Measurements from ENCODE around the gene OSBPL8.

OSBPL8 gene

DNA sequence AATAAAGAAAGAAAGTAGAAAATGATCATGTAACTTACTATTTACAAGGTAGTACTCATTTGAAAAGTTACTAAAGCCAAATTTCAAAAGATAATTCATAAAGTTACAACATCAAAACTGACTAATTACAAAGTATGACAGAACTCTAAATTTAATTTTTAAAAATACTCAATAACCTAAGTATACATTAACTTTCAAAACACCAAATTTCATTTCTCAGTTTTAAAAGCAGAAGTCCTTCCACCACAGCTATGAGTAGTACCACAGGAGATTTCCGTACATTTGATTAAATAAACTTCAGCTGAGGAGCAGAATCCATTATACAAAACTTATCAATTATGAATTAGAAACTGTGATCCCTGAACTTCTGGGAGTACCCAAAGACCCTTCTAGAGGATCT lies 110.6 kb downstream of the OSBPL8 start:
- DNase-seq (ENCODE audit: low spot score): no peak
- in situ Hi-C loops (cut with MboI; ENCODE audit: low sequenced_read_pairs, unreplicated experiment): no loop called here
- TF ChIP-seq, protein P1, sequence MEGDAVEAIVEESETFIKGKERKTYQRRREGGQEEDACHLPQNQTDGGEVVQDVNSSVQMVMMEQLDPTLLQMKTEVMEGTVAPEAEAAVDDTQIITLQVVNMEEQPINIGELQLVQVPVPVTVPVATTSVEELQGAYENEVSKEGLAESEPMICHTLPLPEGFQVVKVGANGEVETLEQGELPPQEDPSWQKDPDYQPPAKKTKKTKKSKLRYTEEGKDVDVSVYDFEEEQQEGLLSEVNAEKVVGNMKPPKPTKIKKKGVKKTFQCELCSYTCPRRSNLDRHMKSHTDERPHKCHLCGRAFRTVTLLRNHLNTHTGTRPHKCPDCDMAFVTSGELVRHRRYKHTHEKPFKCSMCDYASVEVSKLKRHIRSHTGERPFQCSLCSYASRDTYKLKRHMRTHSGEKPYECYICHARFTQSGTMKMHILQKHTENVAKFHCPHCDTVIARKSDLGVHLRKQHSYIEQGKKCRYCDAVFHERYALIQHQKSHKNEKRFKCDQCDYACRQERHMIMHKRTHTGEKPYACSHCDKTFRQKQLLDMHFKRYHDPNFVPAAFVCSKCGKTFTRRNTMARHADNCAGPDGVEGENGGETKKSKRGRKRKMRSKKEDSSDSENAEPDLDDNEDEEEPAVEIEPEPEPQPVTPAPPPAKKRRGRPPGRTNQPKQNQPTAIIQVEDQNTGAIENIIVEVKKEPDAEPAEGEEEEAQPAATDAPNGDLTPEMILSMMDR (IDR thresholded peaks at IDR 0.05; ENCODE audit: borderline replicate concordance, control extremely low read depth, extremely low read depth, insufficient read depth, missing control alignments): no peak

GRCh38 chr12:76446090-76446489 lies 113.5 kb downstream of the OSBPL8 start:
- in situ Hi-C loops (cut with MboI; ENCODE audit: low sequenced_read_pairs, unreplicated experiment): no loop called here

DNA sequence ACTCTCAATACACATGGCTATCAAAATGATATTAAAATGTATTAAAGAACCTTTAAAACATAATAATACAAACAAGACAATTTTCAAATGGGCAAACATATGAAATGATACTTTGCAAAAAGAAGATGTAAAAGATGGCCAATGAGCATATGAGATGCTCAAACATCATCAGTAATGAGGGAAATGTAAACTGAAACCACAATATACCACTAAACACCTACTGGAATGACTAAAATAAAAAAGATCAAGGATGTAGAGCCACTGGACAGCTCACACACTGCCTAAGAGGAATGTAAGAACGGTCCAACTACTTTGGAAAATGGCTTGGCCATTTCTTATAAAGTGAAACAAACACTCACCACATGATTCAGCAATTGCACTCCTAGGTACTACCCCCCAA lies 114.1 kb downstream of the OSBPL8 start:
- in situ Hi-C loops (cut with MboI; ENCODE audit: low sequenced_read_pairs, unreplicated experiment): no loop called here
- no peak for DNase-seq (ENCODE audit: low spot score)

More at GRCh38 chr12:76446090-76446489, 113.5 kb downstream of the OSBPL8 start:
- no peak for DNase-seq (ENCODE audit: low spot score)
- TF ChIP-seq, protein P1 (IDR thresholded peaks at IDR 0.05; ENCODE audit: borderline replicate concordance, control extremely low read depth, extremely low read depth, insufficient read depth, missing control alignments): no peak

DNA sequence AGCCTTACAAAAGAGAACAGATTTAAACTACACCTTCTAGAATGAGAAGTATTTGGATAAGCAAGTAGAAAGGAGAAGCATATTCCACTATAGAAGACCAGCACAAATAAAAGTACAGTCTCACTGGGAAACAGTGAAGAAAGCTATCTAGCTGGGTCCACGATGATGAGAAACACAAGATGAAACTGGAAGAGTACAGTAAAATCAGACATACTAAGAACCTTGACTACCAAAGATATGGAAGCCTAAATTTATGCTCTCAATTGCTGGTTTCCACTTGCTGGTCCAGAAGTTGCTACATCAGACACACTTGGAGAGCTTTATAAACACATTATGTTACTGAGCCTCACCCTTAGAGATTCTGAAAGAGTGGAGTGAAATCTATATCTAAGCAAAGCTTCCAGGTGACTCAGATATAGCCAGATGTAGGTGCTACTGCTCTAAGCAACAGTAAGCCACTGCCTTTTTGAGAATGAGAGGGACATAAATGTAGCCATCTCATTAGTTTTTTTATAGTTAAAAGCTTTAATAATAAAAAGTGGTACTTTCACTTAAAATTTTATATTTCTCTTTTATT lies 115.1 kb downstream of the OSBPL8 start:
- in situ Hi-C loops (cut with MboI; ENCODE audit: low sequenced_read_pairs, unreplicated experiment): no loop called here
- DNase-seq (ENCODE audit: low spot score): no peak

More for the DNA sequence above, 114.1 kb downstream of the OSBPL8 start:
- TF ChIP-seq, protein P1 (IDR thresholded peaks at IDR 0.05; ENCODE audit: borderline replicate concordance, control extremely low read depth, extremely low read depth, insufficient read depth, missing control alignments): no peak

DNA sequence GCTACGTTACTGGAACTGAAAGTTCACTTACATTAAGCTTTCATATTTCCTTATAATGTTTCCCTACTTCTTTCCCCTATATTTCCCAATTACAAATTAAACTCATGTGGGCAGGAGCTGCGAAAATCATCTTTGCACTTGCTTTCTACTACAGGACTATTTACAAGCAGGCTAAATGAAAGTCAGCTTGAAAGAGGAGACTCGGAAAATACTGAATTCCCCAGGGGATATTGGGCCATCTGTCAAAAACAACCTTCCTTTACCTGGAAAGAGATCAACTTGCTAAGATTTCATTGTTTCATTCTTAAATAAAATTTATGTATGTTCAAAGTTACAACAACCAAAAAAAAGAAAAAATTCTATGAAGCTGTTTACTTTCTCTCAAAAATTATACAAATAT lies 118.6 kb downstream of the OSBPL8 start:
- in situ Hi-C loops (cut with MboI; ENCODE audit: low sequenced_read_pairs, unreplicated experiment): no loop called here
- no peak for DNase-seq (ENCODE audit: low spot score)
- TF ChIP-seq, protein P1 (IDR thresholded peaks at IDR 0.05; ENCODE audit: borderline replicate concordance, control extremely low read depth, extremely low read depth, insufficient read depth, missing control alignments): no peak

More for the DNA sequence above, 115.1 kb downstream of the OSBPL8 start:
- TF ChIP-seq, protein P1 (IDR thresholded peaks at IDR 0.05; ENCODE audit: borderline replicate concordance, control extremely low read depth, extremely low read depth, insufficient read depth, missing control alignments): no peak

DNA sequence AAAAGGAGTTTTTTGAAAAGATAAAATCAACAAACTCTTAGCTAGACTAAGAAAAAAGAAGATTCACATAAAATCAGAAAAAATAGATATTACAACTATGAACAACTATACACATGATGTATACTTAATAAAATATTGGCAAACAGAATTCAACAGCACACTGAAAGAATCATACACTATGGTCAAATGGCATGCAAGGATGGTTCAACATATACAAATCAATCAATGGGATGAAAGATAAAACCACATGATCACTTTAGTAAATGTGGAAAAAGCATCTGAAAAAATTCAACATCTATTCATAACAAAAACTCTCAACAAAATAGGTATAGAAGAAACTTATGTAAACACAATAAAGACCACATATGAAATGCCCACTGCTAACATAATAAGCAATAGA lies 126.8 kb downstream of the OSBPL8 start:
- in situ Hi-C loops (cut with MboI; ENCODE audit: low sequenced_read_pairs, unreplicated experiment): no loop called here
- no peak for DNase-seq (ENCODE audit: low spot score)
- TF ChIP-seq, protein P1 (IDR thresholded peaks at IDR 0.05; ENCODE audit: borderline replicate concordance, control extremely low read depth, extremely low read depth, insufficient read depth, missing control alignments): no peak
